GM19240 (cell line): ENCODE measurements around the gene KLHL35.

Experiments
- DNase-seq: peaks from one replicate; pipeline ENCODE4 v3.0.0; 2011; ENCODE audit warnings: low spot score; ENCODE audit not compliant: insufficient read length

KLHL35 gene, protein sequence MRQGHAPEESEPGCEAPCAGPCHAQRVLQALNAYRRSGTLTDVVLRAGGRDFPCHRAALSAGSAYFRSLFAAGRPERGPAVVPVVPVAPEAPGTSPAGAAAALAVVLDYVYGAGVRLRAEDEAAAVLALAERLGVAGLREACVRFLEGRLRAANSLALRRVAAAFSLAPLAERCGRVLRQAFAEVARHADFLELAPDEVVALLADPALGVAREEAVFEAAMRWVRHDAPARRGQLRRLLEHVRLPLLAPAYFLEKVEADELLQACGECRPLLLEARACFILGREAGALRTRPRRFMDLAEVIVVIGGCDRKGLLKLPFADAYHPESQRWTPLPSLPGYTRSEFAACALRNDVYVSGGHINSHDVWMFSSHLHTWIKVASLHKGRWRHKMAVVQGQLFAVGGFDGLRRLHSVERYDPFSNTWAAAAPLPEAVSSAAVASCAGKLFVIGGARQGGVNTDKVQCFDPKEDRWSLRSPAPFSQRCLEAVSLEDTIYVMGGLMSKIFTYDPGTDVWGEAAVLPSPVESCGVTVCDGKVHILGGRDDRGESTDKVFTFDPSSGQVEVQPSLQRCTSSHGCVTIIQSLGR

DNA sequence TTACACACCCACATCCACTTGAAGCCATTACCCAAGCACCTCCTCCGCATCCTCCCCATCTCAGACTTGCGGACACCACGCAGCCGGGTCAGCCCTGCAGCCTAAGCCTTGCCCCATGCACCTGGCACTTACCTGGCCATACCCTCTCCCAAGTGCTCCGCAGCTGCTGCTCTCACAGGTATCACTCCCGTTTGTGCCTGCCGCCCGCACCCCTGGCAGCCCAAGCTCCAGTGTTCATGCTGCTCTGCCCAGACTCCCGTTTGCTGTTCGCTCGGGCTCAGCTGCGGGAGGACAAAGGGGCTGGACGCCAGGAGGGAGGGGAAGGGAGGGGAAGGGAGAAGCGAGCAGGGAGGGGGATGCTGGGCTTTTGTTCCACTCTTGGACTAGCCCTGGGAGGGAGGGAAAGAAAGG is at the start of gene KLHL35:
KLHL35 (minus strand) TSS at position 293 of the 411 bp plus-strand sequence. CDS start 2,574 bp downstream, outside the sequence.
- no peak for DNase-seq

DNA sequence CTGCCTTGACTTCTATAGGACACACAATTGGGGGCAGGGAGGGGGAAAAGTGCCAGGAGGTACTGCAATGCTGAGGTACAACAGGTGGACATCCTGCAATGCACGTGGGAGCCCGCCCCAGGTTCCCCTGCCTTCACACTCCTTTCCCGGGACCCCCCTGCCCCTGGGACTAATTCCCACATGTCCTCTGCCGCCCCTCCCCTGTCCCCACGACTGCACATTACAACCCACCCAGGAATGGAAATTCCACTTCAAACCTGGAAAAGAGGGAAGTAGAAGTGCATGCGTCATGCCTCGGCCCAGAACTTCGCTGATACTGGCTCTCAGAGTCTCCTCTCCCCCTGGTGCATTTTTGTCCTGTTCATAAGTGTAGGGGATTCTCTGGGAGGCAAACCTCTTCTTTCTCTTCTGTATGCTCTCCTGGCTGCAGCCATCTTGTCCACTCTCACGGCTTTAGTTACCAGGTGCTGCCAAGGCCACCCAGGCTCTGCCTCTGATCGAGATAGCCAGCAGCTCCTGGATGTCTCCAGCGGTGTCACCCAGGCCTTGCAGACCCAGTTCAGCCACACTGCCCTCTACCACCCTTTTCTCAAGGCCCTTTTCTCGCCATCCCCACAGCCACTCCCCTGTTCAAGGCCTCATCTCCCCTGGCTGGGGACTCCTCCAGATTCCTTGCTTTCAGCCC is 49.1 kb upstream of the KLHL35 start:
- no peak for DNase-seq

DNA sequence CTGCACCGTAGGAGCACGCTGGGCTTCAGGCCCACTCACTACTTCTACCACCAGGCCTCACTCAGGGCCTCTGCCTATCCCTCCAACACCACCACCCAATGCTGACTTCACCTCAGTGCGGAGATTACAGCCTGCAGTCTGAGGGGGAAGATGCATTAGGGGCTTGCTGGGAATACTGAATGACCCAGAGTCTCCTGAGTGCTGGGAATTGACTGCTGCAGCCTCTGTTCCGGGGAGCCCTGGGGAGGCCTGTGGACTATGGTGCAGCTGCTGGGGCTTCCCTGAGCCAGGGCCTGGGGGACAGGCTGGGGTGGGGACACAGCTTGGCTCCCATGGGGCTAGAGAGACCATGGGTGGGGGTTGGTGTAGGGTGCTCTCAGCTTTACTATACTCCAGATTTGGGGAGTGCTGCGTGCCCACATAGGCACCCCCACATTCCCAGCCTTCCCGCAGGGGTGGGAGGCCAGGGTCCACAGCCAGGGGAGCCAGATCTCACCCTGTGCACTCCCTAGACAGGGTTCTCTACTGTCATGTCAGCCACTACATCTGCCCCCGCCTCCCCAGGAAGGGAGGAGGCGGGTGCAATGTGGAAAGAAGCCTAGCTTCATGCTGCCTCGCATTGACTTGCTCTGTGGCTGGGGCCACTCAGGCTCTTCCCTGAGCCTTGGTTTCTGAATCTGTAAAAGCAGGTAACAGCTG is 48.4 kb upstream of the KLHL35 start:
- no peak for DNase-seq

DNA sequence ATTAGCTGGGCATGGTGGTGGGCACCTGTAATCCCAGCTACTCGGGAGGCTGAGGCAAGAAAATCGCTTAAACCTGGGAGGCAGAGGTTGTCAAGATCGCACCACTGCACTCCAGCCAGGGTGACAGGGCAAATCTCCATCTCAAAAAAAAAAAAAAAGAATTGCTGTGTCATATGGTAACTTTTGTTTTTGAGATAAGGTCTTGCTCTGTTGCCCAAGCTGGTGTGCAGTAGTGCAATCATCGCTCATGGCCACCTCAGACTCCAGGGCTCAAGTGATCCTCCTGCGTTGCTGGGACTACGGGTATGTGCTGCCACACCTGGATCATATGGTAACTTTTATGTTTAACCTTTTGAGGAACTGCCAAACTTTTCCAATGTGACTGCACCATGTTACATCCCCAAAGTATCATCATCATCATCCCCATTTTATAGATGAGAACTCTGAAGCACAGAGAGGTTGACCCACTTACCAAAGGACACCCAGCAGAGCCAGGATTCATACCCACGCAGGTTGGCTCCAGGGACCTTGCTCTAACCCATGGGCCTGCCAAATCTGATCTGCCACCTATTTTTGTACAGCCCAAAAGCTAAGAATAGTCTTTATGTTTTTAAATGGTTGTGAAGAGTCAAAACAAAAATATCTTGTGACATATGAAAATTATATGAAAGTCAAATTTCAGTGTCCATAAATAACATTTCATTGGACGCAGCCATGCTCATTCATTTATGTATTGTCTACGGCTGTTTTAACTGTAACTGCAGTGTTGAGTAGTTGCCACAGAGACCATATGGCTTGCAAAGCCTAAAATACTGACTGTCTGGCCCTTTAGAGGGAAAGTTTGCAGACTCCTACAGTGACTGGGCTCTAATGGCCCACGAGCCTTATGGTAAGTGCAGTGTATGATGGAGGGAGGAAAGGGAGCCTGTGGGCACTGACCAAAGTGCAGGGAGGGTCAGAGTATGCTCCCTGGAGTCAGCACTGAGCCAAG is 47.5 kb upstream of the KLHL35 start:
- DNase-seq = no peak

DNA sequence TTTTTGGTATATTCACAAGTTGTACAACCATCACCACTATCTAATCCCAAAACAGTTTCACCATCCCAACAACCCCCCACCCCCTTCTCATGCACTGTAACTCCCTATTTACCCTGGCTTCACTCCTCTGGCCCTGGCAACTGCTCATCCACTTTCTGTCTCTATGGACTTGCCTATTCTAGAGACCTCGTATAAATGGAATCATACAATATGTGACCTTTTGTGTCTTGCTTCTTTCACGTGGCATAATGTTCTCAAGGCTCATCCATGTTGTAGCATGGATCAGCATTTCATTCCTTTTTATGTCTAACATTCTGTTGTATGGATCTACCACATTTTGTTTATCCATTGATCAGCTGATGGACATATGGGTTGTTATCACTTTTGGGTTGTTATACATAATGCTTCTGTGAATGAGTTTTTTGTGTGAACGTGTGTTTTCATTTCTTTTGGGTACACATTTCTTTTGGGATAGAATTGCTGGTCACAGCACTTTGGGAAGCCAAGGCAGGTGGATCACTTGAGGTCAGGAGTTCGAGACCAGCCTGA is 46.7 kb upstream of the KLHL35 start:
- no peak for DNase-seq

DNA sequence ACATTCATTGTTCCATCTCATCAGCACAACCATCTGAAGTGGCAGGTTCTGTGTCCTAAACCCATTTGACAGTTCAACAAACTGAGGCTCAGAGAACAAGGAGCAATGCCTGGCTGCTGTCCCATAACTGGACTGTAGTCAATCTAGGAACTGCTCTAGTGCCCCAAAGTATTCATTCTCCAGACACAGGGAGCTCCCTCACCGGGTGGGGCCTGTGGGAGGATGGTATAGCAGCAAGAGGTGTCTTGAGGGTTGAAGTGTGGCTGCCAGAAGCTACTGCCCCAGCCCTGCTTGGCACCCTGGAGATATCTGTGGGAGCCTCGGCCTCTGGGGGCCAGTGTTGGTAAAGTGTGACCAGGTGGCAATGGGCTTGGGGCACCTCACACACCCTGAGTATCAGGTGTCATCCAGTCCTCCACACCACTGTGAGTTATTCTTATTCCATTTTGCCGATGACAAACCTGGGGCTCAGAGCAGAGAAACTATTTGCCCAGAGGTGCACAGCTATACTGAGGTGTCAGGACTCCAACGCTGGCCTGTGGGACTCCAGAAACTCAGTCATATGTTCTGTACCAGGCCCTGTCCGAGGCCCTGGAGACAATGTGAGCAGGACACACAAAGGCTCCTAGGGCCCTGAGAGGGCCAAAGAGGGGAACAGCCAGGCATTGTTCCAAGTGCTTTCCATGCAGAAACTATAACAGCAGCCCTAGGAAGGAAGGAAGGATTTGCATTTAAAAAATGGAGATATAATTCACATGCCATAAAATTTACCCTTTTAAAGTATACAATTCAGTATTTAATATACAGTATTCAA is 46.0 kb upstream of the KLHL35 start:
- no peak for DNase-seq

DNA sequence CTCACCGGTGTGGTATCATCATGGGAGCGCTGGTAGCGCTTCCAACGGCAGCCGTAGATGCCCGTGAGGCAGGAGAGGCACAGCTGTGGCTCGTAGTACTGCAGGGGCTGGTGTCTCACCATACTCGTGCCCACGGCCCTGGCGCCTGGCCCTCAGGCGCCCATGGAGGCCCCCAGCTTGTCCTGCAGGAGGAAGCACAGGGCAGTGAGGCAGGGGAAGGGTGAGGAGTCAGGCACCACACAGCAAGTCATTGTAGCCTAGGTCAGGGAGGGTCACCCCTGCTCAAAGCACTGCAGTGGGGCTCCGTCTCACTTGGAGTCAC is 44.6 kb upstream of the KLHL35 start:
- no peak for DNase-seq

DNA sequence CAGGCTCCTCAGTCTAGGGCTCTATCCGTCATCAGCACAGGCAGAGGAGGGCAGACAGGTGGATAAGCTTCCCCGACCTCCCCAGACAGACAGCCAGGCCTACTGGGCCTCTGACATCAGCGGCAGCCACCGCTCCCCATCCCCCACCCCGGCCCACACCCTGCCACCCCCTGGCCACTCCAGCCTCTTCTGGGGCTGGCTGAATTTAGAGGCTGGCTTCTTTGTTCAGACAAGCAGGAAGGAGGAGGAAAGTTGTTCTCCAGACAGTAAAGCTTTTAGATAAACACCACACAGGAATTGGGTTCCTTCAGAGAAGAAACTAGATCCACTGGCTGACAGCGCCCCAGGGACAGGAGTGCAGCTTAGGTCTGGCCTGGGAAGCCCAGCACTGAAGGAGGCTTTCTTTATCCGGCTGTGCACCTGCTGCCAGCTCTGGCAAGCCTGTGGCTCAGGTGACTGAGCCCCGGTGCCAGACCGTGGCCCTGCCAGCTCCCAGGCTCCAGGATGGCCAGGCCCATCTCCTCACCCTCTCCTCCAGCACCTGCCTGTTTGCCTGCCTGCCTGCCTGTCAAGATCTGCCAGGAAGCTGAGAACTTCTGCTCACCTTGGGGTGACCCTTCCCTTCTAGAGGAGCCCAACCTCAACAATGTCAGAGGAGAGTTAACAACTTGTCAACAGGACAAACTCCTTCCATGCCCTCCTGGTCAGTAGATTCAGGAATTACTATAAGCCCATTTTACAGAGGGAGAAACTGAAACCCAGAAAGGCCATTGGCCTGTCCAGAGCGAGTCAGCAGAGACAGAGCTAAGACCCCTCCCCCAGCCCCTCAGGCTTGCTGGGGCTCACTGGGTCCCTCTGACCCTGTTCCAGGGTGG is 44.0 kb upstream of the KLHL35 start:
- no peak for DNase-seq

DNA sequence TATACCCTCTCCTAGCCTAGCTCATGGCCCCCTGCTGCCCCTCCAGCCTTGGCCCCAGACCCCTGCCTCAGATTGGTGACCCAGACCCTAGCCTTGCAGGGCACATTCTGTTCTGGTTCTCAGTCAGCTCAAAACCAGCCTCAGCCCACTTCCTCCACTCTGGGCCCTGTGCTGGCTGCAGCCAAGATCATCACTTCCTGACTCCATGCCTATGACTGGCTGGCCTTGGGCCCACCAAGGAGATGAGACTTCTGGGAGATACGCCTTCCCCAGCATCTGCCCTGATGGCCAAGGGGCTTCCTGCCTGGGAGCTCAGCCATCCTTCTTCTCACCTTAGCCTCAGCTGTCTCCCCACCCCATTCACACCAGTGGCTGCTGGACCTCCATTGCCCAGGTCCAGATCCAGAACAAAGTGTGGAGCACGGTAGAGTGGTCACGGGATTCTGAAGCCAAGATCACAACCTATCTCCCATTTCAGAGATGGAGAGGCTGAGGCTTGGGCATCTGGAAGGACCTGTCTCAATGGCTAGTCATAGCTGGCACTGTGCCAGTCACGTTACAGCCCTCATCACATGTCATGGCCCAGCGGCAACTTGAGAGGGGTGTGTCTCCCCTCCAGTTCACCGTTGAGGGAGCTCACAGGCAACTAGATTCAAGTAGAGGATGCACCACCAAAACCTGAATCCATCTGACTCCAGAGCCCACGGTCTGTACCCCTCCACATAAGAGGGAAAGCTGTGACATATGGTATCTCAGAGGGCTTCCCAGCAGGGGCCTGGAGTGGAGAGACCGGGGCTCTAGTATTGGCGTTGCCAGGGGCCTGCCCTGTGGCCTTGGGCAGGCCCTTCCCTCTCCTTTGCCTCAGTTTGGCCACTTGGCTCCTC is 43.0 kb upstream of the KLHL35 start:
- DNase-seq = no peak

DNA sequence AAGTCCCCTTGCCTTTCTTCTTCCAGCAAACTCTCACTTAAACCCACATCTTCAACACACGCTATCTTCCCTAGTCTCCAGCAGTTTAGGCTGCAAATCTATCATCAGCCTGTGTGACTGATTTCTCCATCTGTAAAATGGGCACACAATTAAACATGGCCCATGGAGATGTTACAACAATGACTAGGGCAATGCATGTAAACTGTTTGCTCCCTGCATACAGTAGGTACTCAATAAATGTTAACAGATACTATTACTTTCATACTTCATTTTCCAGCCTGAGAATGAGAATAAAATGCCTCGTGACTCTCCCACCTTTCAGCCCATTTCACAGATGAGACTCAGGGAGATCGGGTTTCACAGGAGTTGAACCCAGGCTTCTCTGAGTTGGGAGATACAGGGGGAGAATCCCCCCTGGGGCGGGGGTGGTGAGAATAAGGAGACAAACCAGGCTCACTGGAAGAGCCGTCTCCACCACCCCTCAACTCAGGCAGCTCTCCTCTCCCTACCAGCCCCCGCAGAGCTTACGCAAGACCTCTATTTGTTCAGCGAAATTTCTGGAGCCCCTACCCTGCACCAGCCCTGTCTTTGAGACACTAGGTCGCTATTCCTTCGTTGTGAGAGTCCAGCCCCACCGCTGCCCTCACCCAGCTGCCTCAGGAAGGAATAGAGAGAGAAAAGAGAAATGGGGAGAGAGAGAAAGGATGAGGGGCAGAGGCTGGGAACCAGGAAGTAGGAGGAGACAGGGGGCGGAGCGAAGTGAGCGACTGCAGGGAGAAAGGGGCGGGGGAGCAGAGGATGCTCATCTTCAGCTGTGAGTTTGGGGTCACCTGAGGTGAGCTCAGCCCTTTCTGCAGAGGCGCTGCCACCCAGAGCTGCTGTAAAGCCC is 42.1 kb upstream of the KLHL35 start:
- no peak for DNase-seq

DNA sequence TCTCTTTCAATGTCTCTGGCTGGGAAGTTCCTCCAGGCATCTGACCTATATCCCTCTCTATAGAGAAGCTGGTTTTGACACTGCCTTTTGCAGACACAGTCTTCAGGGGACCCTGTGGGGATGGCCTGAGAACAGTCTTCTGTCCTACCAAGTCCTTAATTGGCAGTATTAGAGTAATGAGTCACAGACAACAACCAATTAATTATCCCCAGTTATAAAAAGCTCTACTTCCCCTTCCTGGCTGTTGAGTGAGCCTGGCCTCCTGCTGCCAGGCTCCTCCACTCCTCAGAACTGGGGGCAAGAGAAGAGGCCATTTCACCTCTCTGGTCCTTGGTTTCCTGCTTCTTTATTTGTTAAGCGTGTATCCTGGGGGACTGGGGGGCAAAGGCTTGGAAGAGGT is 41.2 kb upstream of the KLHL35 start:
- no peak for DNase-seq

DNA sequence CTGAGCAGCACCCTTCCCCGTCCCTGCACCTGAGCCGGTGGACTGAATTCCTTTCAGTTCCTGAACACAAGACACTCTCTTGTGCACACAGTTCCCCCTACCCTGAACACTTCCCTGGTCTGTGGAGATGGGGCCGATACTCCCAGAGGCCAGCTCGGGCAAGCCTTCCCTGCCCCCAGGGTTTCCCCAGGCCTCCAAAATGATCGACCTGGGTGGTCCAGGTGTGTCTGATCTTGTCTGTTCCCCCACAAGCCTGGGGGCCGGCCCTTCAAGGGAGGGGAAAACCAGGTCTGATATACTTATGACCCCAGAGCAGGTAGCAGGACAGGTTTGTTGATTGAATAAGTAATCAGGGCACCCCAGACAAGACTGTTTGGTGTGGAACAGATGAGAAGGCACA is 40.7 kb upstream of the KLHL35 start:
- DNase-seq = no peak

DNA sequence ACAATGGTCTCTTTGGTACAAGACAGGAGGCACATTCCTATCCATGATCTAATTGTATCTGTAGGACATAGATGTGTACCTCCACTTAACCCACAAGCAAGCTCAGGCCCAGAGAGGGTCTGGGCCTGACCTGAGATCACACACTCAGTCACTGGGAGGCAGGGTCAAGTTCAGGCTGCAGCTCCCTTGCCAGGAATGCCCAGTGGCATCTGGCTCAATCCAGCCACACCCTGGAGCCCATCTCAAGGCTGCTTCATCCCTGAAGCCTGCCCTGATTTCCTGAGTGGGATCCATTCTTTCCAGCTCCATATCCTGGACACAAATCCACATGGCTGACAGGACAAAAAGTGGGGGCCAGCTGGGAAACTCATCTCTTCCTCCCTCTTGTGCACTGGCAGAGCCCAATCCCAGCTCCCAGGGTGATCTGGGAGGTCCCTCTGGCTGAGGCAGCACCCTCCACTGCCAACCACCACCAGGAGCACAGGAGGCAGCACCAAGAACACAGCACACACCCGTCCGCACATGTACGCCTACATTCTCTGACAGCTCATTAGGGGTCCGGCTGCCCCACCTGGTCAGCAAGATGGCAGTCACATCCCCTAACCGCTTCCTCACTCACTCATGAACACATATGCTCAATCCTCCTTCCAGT is 39.2 kb upstream of the KLHL35 start:
- no peak for DNase-seq

DNA sequence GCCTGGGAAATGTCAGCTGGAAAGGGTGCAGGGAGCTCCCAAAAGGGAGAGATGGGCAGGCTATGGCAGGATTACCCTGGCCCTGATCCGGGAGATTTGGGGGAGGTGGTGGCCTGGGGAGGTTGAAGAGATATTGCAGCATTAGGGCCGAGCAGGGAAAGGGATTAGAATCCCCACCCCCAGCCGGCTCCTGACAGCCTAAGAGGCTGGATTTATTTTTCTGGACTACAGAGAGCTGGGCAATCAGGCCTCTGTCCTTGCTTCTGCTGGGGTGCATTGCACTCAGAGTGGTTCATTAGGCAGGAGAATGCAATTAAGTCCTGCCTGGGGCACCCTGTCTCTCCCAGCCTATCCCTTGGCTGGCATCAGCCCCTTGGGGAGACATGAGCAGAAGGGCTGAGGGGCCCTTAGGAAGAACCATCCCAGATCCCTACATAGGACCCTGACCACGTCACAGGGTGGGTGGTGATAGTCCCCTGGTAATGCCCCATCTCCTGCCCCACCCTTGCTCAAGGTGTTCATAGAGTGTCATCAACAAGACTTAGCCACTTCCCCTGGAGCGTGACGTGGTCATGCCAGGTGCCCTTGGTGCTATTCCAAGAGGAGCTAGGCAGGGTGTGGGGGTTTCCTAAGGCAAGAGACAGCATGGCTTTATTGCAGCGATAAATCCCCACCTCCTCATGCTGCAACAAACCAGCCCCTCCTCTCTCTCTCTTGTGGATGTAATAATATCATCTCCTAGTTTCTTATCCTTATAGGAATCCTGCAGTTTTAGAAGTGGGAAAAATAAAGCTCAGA is 38.4 kb upstream of the KLHL35 start:
- DNase-seq = no peak

DNA sequence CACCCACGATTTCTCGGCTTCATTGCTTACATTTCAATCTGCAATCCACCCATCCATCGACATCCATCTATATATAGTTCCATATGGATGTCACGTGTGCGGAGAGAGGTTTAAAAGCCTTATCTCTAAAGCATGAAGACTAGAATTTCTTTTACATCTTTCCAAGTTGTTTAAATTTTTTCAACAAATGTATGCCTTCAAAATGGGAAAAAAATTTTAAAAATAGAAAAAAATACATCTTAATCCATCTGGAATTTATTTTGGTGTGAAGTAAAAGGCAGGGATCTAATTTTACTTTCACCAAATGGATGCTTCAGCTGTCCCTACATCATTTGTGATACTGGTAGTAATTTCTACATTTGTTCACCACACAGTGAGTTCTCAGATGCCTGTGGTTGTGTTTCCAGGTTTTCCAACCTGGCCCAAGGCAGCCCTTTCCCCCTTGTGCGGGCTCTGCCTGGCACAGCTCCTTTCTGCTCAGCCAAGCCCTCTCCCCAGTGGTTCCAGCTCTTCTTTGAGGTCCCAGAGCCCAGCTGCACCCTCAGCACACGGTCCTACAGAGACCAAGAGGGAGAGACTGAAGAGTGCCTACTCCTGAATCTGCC is 37.6 kb upstream of the KLHL35 start:
- DNase-seq = no peak
